OCI-LY1 (cell line): ENCODE results near the gene AKAP13.

Experiments used
- H2AFZ ChIP-seq: fragments of 200-600 bp; sonication (generic), shearing (Covaris generic); 2 replicates; pipeline ENCODE4 v1.6.0; 2014; ENCODE audit warnings: antibody characterized with exemption, mild to moderate bottlenecking, low read length
- H3F3A ChIP-seq: fragments of 200-600 bp; sonication (generic), shearing (Covaris generic); 2 replicates; pipeline ENCODE4 v1.6.0; 2014; ENCODE audit warnings: mild to moderate bottlenecking, antibody characterized with exemption, low read length, moderate library complexity; ENCODE audit not compliant: insufficient read depth
- H3K27ac ChIP-seq: fragments of 200-600 bp; sonication (generic); 2 replicates; pipeline ENCODE4 v1.5.1; 2014; ENCODE audit warnings: low read length, mixed run types, mild to moderate bottlenecking, low read depth; ENCODE audit not compliant: poor library complexity, severe bottlenecking
- H3K27me3 ChIP-seq: fragments of 200-600 bp; sonication (generic); 2 replicates; pipeline ENCODE4 v1.6.0; 2014; ENCODE audit warnings: antibody characterized with exemption, mild to moderate bottlenecking, low read length, moderate library complexity; ENCODE audit not compliant: insufficient read depth
- H3K36me3 ChIP-seq: fragments of 200-600 bp; sonication (generic); 2 replicates; pipeline ENCODE4 v1.6.1; 2014; ENCODE audit warnings: mild to moderate bottlenecking, antibody characterized with exemption, low read length, moderate library complexity, mixed read lengths; ENCODE audit not compliant: insufficient read depth
- H3K4me1 ChIP-seq: fragments of 200-600 bp; sonication (generic); 2 replicates; pipeline ENCODE4 v1.5.1; 2014; ENCODE audit warnings: mild to moderate bottlenecking, low read length, moderate library complexity; ENCODE audit not compliant: insufficient read depth, severe bottlenecking
- H3K4me2 ChIP-seq: fragments of 200-600 bp; sonication (generic), shearing (Covaris generic); 2 replicates; pipeline ENCODE4 v1.6.1; 2014; ENCODE audit warnings: low read length
- H3K4me3 ChIP-seq: fragments of 200-600 bp; sonication (generic); 2 replicates; pipeline ENCODE4 v1.5.1; 2014; ENCODE audit warnings: low read length, low read depth, mild to moderate bottlenecking, mixed read lengths; ENCODE audit not compliant: poor library complexity, severe bottlenecking
- H3K79me2 ChIP-seq: fragments of 200-600 bp; shearing (Covaris generic); 2 replicates; pipeline ENCODE4 v1.6.1; 2016; ENCODE audit warnings: mixed run types, low read length, mixed read lengths; ENCODE audit not compliant: insufficient read depth
- H3K9ac ChIP-seq: fragments of 200-600 bp; sonication (generic), shearing (Covaris generic); 2 replicates; pipeline ENCODE4 v1.6.1; 2014; ENCODE audit warnings: mild to moderate bottlenecking, low read length, mixed read lengths
- H3K9me2 ChIP-seq: fragments of 200-600 bp; sonication (generic), shearing (Covaris generic); 2 replicates; pipeline ENCODE4 v1.6.1; 2014; ENCODE audit warnings: low read depth, mild to moderate bottlenecking, low read length, mixed read lengths
- H3K9me3 ChIP-seq: fragments of 200-600 bp; shearing (Covaris generic); 2 replicates; pipeline ENCODE4 v1.6.1; 2014; ENCODE audit warnings: low read length, mixed read lengths
- H4K20me1 ChIP-seq: fragments of 200-600 bp; sonication (generic), shearing (Covaris generic); 2 replicates; pipeline ENCODE4 v1.6.0; 2016; ENCODE audit warnings: mild to moderate bottlenecking, low read length; ENCODE audit not compliant: insufficient read depth
- CTCF ChIP-seq: fragments of 200-600 bp; sonication (generic), shearing (Covaris generic); IDR thresholded peaks from 2 replicates; pipeline ENCODE4 v1.5.1; 2017; ENCODE audit warnings: mild to moderate bottlenecking, antibody characterized with exemption, low read length, moderate library complexity, mixed read lengths
- EZH2 ChIP-seq: fragments of 200-600 bp; sonication (generic), shearing (Covaris generic); IDR thresholded peaks from 2 replicates; pipeline ENCODE4 v1.8.0; 2017; ENCODE audit warnings: borderline replicate concordance, mixed run types, mild to moderate bottlenecking, antibody characterized with exemption, low read length, moderate library complexity, mixed read lengths

AKAP13 gene

GRCh38 chr15:85709250-85709649 is 328.8 kb downstream of the AKAP13 start:
- H3K4me3 ChIP-seq, result no peak overlapping the region
- no peaks in the 10 kb centered on the region for H3K9me2 ChIP-seq
- H3K4me2 ChIP-seq, result no peak overlapping the region
- H3K27ac ChIP-seq, result no peak overlapping the region
- no peak overlapping the region for H2AFZ ChIP-seq
- peaks cover 66% of the 10 kb centered on the region for H3K36me3 ChIP-seq
- H3K27me3 ChIP-seq, result no peaks in the 10 kb centered on the region
- no peak overlapping the region for H3K9ac ChIP-seq
- H3K79me2 ChIP-seq, result peaks cover 12% of the 10 kb centered on the region
- peaks cover 44% of the 10 kb centered on the region for H3K4me1 ChIP-seq
- no peaks in the 10 kb centered on the region for H3K9me3 ChIP-seq
- no peaks in the 10 kb centered on the region for H4K20me1 ChIP-seq
- TF ChIP-seq EZH2, result no peak
- TF ChIP-seq CTCF, result no peak
- no peaks in the 10 kb centered on the region for H3F3A ChIP-seq

DNA sequence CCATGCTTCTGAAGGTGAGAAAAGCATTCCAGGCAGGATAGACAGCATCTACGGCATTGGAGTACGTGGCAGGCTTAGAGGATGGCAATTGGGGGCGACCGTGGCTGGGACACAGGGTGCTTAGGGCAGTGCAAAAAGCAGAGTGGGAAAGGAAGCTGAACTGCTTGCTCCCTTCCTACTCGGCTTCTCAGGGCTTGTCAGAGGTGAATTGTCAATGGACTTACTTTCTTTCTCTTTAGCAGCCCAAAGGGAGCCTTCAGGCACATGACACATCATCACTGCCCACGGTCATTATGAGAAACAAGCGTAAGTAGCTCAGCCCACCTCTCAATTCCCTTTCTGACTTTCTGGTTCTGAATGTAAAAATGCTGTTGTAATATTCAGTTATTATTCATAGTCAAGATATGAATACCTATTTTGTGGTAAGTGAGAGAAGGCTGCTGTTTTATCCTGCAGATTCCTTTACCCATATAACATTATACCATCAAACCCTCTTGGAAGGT is 330.0 kb downstream of the AKAP13 start:
- Histone ChIP-seq H3K9me2 (no peaks in the 10 kb centered on the region), H3K9me3 (no peaks in the 10 kb centered on the region), H3K79me2 (peaks cover under 1% of the 10 kb centered on the region), H4K20me1 (no peaks in the 10 kb centered on the region), H3K9ac (no peak overlapping the region), H3K4me3 (no peak overlapping the region), H3K4me1 (peaks cover 33% of the 10 kb centered on the region), H3K27ac (no peak overlapping the region), H3K27me3 (no peaks in the 10 kb centered on the region), H2AFZ (no peak overlapping the region), H3K36me3 (peaks cover 69% of the 10 kb centered on the region), H3F3A (no peaks in the 10 kb centered on the region), H3K4me2 (no peak overlapping the region)
- no peak for TF ChIP-seq CTCF
- no peak for TF ChIP-seq EZH2

GRCh38 chr15:85711580-85712192 is 331.3 kb downstream of the AKAP13 start:
- peaks cover 79% of the 10 kb centered on the region for H3K36me3 ChIP-seq
- H2AFZ ChIP-seq, result no peak overlapping the region
- H3K4me3 ChIP-seq, result no peak overlapping the region
- no peaks in the 10 kb centered on the region for H3K27me3 ChIP-seq
- H4K20me1 ChIP-seq, result no peaks in the 10 kb centered on the region
- H3K9ac ChIP-seq, result no peak overlapping the region
- no peaks in the 10 kb centered on the region for H3K9me3 ChIP-seq
- no peak for TF ChIP-seq CTCF
- no peak for TF ChIP-seq EZH2
- H3K9me2 ChIP-seq, result no peaks in the 10 kb centered on the region
- no peaks in the 10 kb centered on the region for H3F3A ChIP-seq
- H3K4me2 ChIP-seq, result no peak overlapping the region
- H3K79me2 ChIP-seq, result no peaks in the 10 kb centered on the region
- H3K27ac ChIP-seq, result no peak overlapping the region
- H3K4me1 ChIP-seq, result peaks cover 30% of the 10 kb centered on the region
